ENCODE data around the gene SYNDIG1. TPM values are rescaled to one million over a fixed set of nuclear protein-coding genes. Genes with fewer than 3 reads are reported as not detected.

The SYNDIG1 gene
- total RNA-seq, 1 experiment from 2014 or later: not detected

DNA sequence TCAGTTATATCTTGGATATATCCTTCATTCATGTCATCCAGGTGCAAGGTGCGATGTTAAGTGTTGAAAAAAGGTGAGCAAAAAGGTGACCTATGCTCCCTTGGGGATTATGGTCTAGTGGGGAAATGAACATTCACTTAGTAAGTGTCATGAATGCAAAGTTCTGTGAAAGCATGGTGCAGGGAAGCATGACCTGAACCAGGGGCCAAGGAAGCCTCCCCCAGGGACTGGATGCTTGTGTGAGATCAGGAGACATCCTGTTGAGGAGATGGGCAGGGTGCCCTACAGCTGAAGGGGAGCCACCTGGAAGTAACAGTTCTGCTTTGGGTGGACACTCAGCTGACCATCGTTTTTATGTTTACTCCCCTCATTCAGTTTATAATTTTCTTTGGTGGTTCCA, 179.5 kb downstream of the SYNDIG1 start:
- Histone ChIP-seq H3K9me3 (ENCODE audit: control insufficient read depth, insufficient read depth, low read depth, low read length) (no peaks in the 10 kb centered on the region), H3K4me1 (ENCODE audit: control insufficient read depth, insufficient read depth, low read length) (no peaks in the 10 kb centered on the region), H3K36me3 (ENCODE audit: control insufficient read depth, insufficient read depth, low read length) (no peaks in the 10 kb centered on the region), H3K4me3 (ENCODE audit: low read depth in 2 of 2, low read length in 2 of 2) (no peak overlapping the region), H3K27me3 (ENCODE audit: control insufficient read depth, insufficient read depth, low read length) (no peaks in the 10 kb centered on the region), H3K27ac (ENCODE audit: low read length) (no peak overlapping the region)
- no TSS peak for BruUV-seq (replicated peaks)
- intact Hi-C loops (cut with micrococcal nuclease; ENCODE audit: unreplicated experiment): no loop called here
- DNase-seq (ENCODE audit: low read depth, low spot score) (no peak), ATAC-seq (no peak)
- ChIA-PET POLR2A (no interaction called here), CTCF (no interaction called here)
- in situ Hi-C loops (cut with HindIII; ENCODE audit: low pct_unique_long_range_greater_than_20kb, low sequenced_read_pairs): no loop called here
- TF ChIP-seq, protein P1, sequence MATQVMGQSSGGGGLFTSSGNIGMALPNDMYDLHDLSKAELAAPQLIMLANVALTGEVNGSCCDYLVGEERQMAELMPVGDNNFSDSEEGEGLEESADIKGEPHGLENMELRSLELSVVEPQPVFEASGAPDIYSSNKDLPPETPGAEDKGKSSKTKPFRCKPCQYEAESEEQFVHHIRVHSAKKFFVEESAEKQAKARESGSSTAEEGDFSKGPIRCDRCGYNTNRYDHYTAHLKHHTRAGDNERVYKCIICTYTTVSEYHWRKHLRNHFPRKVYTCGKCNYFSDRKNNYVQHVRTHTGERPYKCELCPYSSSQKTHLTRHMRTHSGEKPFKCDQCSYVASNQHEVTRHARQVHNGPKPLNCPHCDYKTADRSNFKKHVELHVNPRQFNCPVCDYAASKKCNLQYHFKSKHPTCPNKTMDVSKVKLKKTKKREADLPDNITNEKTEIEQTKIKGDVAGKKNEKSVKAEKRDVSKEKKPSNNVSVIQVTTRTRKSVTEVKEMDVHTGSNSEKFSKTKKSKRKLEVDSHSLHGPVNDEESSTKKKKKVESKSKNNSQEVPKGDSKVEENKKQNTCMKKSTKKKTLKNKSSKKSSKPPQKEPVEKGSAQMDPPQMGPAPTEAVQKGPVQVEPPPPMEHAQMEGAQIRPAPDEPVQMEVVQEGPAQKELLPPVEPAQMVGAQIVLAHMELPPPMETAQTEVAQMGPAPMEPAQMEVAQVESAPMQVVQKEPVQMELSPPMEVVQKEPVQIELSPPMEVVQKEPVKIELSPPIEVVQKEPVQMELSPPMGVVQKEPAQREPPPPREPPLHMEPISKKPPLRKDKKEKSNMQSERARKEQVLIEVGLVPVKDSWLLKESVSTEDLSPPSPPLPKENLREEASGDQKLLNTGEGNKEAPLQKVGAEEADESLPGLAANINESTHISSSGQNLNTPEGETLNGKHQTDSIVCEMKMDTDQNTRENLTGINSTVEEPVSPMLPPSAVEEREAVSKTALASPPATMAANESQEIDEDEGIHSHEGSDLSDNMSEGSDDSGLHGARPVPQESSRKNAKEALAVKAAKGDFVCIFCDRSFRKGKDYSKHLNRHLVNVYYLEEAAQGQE (IDR thresholded peaks at IDR 0.05; ENCODE audit: insufficient read depth in 1 of 2, low read depth in 2 of 2, low read length in 1 of 2): no peak
- TF ChIP-seq, protein P2, sequence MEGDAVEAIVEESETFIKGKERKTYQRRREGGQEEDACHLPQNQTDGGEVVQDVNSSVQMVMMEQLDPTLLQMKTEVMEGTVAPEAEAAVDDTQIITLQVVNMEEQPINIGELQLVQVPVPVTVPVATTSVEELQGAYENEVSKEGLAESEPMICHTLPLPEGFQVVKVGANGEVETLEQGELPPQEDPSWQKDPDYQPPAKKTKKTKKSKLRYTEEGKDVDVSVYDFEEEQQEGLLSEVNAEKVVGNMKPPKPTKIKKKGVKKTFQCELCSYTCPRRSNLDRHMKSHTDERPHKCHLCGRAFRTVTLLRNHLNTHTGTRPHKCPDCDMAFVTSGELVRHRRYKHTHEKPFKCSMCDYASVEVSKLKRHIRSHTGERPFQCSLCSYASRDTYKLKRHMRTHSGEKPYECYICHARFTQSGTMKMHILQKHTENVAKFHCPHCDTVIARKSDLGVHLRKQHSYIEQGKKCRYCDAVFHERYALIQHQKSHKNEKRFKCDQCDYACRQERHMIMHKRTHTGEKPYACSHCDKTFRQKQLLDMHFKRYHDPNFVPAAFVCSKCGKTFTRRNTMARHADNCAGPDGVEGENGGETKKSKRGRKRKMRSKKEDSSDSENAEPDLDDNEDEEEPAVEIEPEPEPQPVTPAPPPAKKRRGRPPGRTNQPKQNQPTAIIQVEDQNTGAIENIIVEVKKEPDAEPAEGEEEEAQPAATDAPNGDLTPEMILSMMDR (IDR thresholded peaks at IDR 0.05): no peak
- TF ChIP-seq POLR2AphosphoS5 (IDR thresholded peaks at IDR 0.05; ENCODE audit: low read depth, low read length) (no peak), TCF7L2 (IDR thresholded peaks at IDR 0.05; ENCODE audit: low read depth, low read length) (no peak), SIN3A (IDR thresholded peaks at IDR 0.05; ENCODE audit: borderline replicate concordance, insufficient read depth, low read depth, low read length) (no peak)

DNA sequence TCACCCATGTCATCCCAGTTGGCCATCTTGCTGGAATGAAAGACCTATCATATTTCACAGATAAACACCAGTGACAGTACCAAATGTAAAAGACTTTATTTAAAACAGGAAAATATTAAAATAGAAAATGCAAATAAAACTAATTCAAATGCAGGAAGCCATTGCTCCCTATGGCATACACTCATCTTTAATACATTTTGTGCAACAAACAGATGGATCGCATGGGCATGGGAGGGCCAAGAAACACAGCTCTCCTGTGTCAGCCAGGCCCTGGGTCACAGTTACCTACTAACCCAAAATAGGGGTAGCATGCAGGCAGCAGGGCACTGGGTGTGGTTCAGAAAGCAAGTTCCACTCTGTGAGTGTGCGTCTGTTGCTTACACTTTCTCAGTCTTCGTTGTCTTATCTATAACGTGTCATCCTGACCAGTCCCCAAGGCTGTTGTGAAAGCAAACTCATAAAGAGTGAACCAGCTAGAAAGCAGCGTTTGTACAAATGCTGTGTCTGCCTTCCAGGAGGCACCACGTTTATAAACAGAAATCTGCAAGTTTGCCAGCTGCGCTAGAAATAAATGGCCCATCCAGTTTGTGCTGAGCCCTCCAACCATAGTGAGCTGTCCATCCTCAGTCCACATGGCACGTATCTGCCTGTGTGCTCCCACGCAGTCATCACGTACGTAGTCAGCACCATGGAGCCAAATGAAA, 180.5 kb downstream of the SYNDIG1 start:
- CTCF ChIA-PET: no interaction called here
- intact Hi-C loops (cut with micrococcal nuclease; ENCODE audit: unreplicated experiment) (no loop called here), in situ Hi-C loops (cut with HindIII; ENCODE audit: low pct_unique_long_range_greater_than_20kb, low sequenced_read_pairs) (no loop called here)
- TF ChIP-seq POLR2AphosphoS5 (IDR thresholded peaks at IDR 0.05; ENCODE audit: low read depth, low read length) (no peak), SIN3A (IDR thresholded peaks at IDR 0.05; ENCODE audit: borderline replicate concordance, insufficient read depth, low read depth, low read length) (no peak), TCF7L2 (IDR thresholded peaks at IDR 0.05; ENCODE audit: low read depth, low read length) (no peak)
- TF ChIP-seq, protein P2 (IDR thresholded peaks at IDR 0.05): no peak
- TF ChIP-seq, protein P1 (IDR thresholded peaks at IDR 0.05; ENCODE audit: insufficient read depth in 1 of 2, low read depth in 2 of 2, low read length in 1 of 2): no peak
- ATAC-seq: no peak
- POLR2A ChIA-PET: no interaction called here
- H3K36me3 ChIP-seq (ENCODE audit: control insufficient read depth, insufficient read depth, low read length): no peaks in the 10 kb centered on the region
- no peak overlapping the region for H3K27ac ChIP-seq (ENCODE audit: low read length)
- no peaks in the 10 kb centered on the region for H3K9me3 ChIP-seq (ENCODE audit: control insufficient read depth, insufficient read depth, low read depth, low read length)
- no peaks in the 10 kb centered on the region for H3K27me3 ChIP-seq (ENCODE audit: control insufficient read depth, insufficient read depth, low read length)
- H3K4me3 ChIP-seq (ENCODE audit: low read depth in 2 of 2, low read length in 2 of 2): no peak overlapping the region
- BruUV-seq (replicated peaks): no TSS peak
- DNase-seq (ENCODE audit: low read depth, low spot score): no peak
- H3K4me1 ChIP-seq (ENCODE audit: control insufficient read depth, insufficient read depth, low read length): no peaks in the 10 kb centered on the region

All from Panc1 (cell line).